ENCODE data around the gene PTHLH.

DNA sequence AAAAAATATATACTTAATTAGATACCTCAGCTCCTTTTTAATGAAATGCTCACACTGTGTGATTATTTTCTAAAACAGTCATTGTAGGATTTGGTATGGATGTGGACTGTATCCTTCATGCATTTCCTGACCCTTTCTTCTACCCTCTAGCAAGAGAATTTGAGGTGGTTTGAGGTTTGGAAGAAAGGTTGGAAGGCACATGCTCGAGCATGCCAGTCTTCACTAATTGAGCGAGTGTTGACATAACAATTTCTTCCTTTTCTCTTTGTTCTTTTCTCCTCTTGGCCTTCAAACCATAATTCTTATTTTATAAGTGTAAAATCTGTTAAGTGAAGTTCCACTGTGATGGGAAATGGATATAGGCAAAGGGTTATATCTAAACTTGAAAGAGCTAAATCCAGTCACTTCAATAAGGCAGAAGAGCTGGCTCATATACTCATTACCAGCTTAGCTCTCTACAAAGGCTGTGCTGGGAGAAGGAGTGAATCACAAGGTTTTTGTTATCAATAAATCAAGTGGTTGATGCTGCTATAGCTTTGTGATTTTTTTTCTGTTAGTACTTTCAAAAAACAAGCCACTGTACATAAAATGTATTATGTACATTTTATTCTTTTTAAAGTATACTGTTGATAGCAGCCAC, 16.2 kb upstream of the PTHLH start:
- TF ChIP-seq POLR2A (IDR thresholded peaks at IDR 0.05; ENCODE audit: extremely low read depth, insufficient read length) (no peak), MYC (IDR thresholded peaks at IDR 0.05; ENCODE audit: low read depth, low read length) (no peak)
- TF ChIP-seq, protein P1, sequence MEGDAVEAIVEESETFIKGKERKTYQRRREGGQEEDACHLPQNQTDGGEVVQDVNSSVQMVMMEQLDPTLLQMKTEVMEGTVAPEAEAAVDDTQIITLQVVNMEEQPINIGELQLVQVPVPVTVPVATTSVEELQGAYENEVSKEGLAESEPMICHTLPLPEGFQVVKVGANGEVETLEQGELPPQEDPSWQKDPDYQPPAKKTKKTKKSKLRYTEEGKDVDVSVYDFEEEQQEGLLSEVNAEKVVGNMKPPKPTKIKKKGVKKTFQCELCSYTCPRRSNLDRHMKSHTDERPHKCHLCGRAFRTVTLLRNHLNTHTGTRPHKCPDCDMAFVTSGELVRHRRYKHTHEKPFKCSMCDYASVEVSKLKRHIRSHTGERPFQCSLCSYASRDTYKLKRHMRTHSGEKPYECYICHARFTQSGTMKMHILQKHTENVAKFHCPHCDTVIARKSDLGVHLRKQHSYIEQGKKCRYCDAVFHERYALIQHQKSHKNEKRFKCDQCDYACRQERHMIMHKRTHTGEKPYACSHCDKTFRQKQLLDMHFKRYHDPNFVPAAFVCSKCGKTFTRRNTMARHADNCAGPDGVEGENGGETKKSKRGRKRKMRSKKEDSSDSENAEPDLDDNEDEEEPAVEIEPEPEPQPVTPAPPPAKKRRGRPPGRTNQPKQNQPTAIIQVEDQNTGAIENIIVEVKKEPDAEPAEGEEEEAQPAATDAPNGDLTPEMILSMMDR (IDR thresholded peaks at IDR 0.05; ENCODE audit: low read depth, low read length): no peak
- TF ChIP-seq, protein P2, sequence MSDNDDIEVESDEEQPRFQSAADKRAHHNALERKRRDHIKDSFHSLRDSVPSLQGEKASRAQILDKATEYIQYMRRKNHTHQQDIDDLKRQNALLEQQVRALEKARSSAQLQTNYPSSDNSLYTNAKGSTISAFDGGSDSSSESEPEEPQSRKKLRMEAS (IDR thresholded peaks at IDR 0.05; ENCODE audit: low read depth, low read length): no peak

All from NB4 (cell line).